SK-N-MC (cell line): ENCODE measurements around the gene NPTN.

ENCODE experiments used
- EZH2 ChIP-seq: fragments of 200-600 bp; sonication (generic); IDR thresholded peaks from one replicate; pipeline ENCODE4 v1.6.1; 2017; ENCODE audit warnings: antibody characterized with exemption
- FOXP2 ChIP-seq: optimal IDR thresholded peaks from 2 replicates; pipeline ENCODE3; 2011; ENCODE audit warnings: mild to moderate bottlenecking, moderate library complexity; ENCODE audit not compliant: insufficient read depth; ENCODE audit errors: extremely low read length, control extremely low read depth
- POLR2AphosphoS5 ChIP-seq: IDR thresholded peaks from 2 replicates; pipeline ENCODE4 v1.6.1; 2012; ENCODE audit warnings: mild to moderate bottlenecking, low read depth, low read length, borderline replicate concordance

- TF ChIP-seq EZH2 (no peak), POLR2AphosphoS5 (no peak), FOXP2 (no peak)
These were observed 39.1 kb downstream of the NPTN start for GRCh38 chr15:73594109-73594508.
